Measurements from ENCODE around the gene GALNS. TPM values are rescaled to one million over a fixed set of nuclear protein-coding genes. Genes with fewer than 3 reads are reported as not detected.
A peak's percentile ranks its signal among the peaks of the same experiment; 100 is the strongest.

The GALNS gene
- total and polyA plus RNA-seq, 2 donors (not counting 1 experiment from before 2014, with no cell fraction given), result 10.6 to 29.6 TPM

GRCh38 chr16:88856122-88856827 is 472 bp downstream of the GALNS start:
- DNase-seq (ENCODE audit: low read depth in 2 of 2), result no peak
- peaks cover 4% of the 10 kb centered on the region for H3K36me3 ChIP-seq (ENCODE audit: control insufficient read depth, insufficient read depth, low read length)
- no peak for TF ChIP-seq EZH2 (IDR thresholded peaks at IDR 0.05; ENCODE audit: low read length, missing control alignments)
- TF ChIP-seq CTCF (conservative IDR thresholded peaks at IDR 0.05 in 1 of 2, IDR thresholded peaks at IDR 0.05 in 1 of 2; ENCODE audit: low read depth in 1 of 2, low read length in 2 of 2), result no peak
- no peaks in the 10 kb centered on the region for H4K20me1 ChIP-seq (ENCODE audit: control insufficient read depth, extremely low read depth, insufficient read depth, low read length)
- H3K79me2 ChIP-seq (ENCODE audit: control insufficient read depth, insufficient read depth, low read length), result peaks cover 5% of the 10 kb centered on the region
- no peak overlapping the region for H2AFZ ChIP-seq (ENCODE audit: low read length)
- H3K27ac ChIP-seq (ENCODE audit: insufficient read depth, low read length), result no peak overlapping the region
- no peaks in the 10 kb centered on the region for H3K9me3 ChIP-seq (ENCODE audit: control insufficient read depth, insufficient read depth, low read depth, low read length)
- H3K27me3 ChIP-seq (ENCODE audit: control insufficient read depth, insufficient read depth, low read length), result no peaks in the 10 kb centered on the region
- peak overlapping the region; percentile 62 for H3K9ac ChIP-seq (ENCODE audit: insufficient read depth, low read length)
- H3K4me3 ChIP-seq (replicated peaks in 1 of 4; ENCODE audit: control extremely low read depth in 1 of 4, insufficient read depth in 1 of 4, low read depth in 3 of 4, low read length in 4 of 4), result peak overlapping the region; percentile 50 to 97 (median 60)
- peak overlapping the region; percentile 86 for H3K4me2 ChIP-seq (ENCODE audit: extremely low read depth, insufficient read depth, low read length)
- peaks cover 4% of the 10 kb centered on the region for H3K4me1 ChIP-seq (ENCODE audit: control insufficient read depth, extremely low read depth, insufficient read depth, low read length)

GRCh38 chr16:88855736-88856121 is 1.0 kb downstream of the GALNS start:
- Histone ChIP-seq H3K9ac (ENCODE audit: insufficient read depth, low read length) (no peak overlapping the region), H3K4me3 (replicated peaks in 1 of 4; ENCODE audit: control extremely low read depth in 1 of 4, insufficient read depth in 1 of 4, low read depth in 3 of 4, low read length in 4 of 4) (peak overlapping the region; percentile 50 to 71 (median 60)), H3K4me1 (ENCODE audit: control insufficient read depth, extremely low read depth, insufficient read depth, low read length) (peaks cover 4% of the 10 kb centered on the region), H3K9me3 (ENCODE audit: control insufficient read depth, insufficient read depth, low read depth, low read length) (no peaks in the 10 kb centered on the region), H3K79me2 (ENCODE audit: control insufficient read depth, insufficient read depth, low read length) (peaks cover 5% of the 10 kb centered on the region), H3K36me3 (ENCODE audit: control insufficient read depth, insufficient read depth, low read length) (peaks cover 4% of the 10 kb centered on the region), H2AFZ (ENCODE audit: low read length) (no peak overlapping the region), H4K20me1 (ENCODE audit: control insufficient read depth, extremely low read depth, insufficient read depth, low read length) (no peaks in the 10 kb centered on the region), H3K27ac (ENCODE audit: insufficient read depth, low read length) (no peak overlapping the region), H3K4me2 (ENCODE audit: extremely low read depth, insufficient read depth, low read length) (peak overlapping the region; percentile 86), H3K27me3 (ENCODE audit: control insufficient read depth, insufficient read depth, low read length) (no peaks in the 10 kb centered on the region)
- no peak for TF ChIP-seq CTCF (conservative IDR thresholded peaks at IDR 0.05 in 1 of 2, IDR thresholded peaks at IDR 0.05 in 1 of 2; ENCODE audit: low read depth in 1 of 2, low read length in 2 of 2)
- no peak for TF ChIP-seq EZH2 (IDR thresholded peaks at IDR 0.05; ENCODE audit: low read length, missing control alignments)
- no peak for DNase-seq (ENCODE audit: low read depth in 2 of 2)

GRCh38 chr16:88855176-88855575 is 1.6 kb downstream of the GALNS start:
- no peaks in the 10 kb centered on the region for H3K9me3 ChIP-seq (ENCODE audit: control insufficient read depth, insufficient read depth, low read depth, low read length)
- no peaks in the 10 kb centered on the region for H4K20me1 ChIP-seq (ENCODE audit: control insufficient read depth, extremely low read depth, insufficient read depth, low read length)
- peaks cover 2% of the 10 kb centered on the region for H3K36me3 ChIP-seq (ENCODE audit: control insufficient read depth, insufficient read depth, low read length)
- no peaks in the 10 kb centered on the region for H3K27me3 ChIP-seq (ENCODE audit: control insufficient read depth, insufficient read depth, low read length)
- no peak for DNase-seq (ENCODE audit: low read depth in 2 of 2)
- H2AFZ ChIP-seq (ENCODE audit: low read length), result no peak overlapping the region
- no peak overlapping the region for H3K27ac ChIP-seq (ENCODE audit: insufficient read depth, low read length)
- H3K9ac ChIP-seq (ENCODE audit: insufficient read depth, low read length), result no peak overlapping the region
- peaks cover 4% of the 10 kb centered on the region for H3K4me1 ChIP-seq (ENCODE audit: control insufficient read depth, extremely low read depth, insufficient read depth, low read length)
- H3K79me2 ChIP-seq (ENCODE audit: control insufficient read depth, insufficient read depth, low read length), result peaks cover 5% of the 10 kb centered on the region
- TF ChIP-seq EZH2 (IDR thresholded peaks at IDR 0.05; ENCODE audit: low read length, missing control alignments) (no peak), CTCF (conservative IDR thresholded peaks at IDR 0.05 in 1 of 2, IDR thresholded peaks at IDR 0.05 in 1 of 2; ENCODE audit: low read depth in 1 of 2, low read length in 2 of 2) (no peak)
- H3K4me3 ChIP-seq (replicated peaks in 1 of 4; ENCODE audit: control extremely low read depth in 1 of 4, insufficient read depth in 1 of 4, low read depth in 3 of 4, low read length in 4 of 4), result no peak overlapping the region
- no peak overlapping the region for H3K4me2 ChIP-seq (ENCODE audit: extremely low read depth, insufficient read depth, low read length)
